Measurements from ENCODE around the gene CLK1.

DNA sequence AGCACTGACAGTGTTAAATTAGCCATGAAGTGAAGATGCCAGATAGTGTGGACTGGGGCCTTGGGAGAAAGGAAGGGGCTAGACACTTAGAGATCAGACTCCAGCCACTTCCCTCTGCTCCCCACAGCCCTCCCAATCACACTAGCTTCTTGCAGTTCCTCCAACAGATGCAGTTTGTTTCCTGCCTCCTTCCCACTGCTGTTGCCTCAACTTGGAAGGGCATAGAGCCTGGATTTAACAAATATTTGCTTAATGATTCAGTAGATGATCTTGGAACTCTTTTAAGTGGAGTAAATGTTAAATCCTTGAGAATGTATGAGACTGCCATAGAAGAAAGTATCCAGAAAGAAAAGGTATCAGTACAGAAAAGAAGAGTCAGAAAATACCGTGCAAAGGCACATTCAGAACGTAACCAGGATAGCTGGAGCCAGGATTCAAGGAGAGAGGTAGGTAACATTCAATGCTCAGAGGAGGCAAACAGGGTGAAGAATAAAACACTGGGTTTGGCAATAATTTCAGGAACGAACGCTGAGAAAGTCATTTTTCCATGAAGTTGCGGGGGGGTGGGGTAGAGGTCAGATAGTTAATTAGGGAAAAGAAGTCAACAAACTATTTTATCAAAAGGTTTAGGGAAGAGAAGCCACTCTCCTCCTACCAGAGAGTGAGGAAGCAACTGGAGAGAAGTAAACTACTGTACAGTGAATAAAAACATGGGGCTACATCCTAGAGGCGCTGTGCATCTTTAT lies 54.0 kb downstream of the CLK1 start:
- TF ChIP-seq GATA2 (IDR thresholded peaks at IDR 0.05; ENCODE audit: low read depth, low read length) (no peak), GATA3 (IDR thresholded peaks at IDR 0.05; ENCODE audit: low read depth, low read length) (no peak)
